Liver (tissue), 9 donors: ENCODE results near the gene METTL18. TPM values are rescaled to one million over a fixed set of nuclear protein-coding genes. Genes with fewer than 3 reads are reported as not detected.

Source experiments
- DNase-seq: peaks from one replicate; pipeline ENCODE4 v3.0.0-alpha.2; 2017; ENCODE audit warnings: low spot score
- H3K27ac ChIP-seq, 2 donors: one replicate each; pipeline ENCODE4 v1.7.0; 2013; ENCODE audit warnings: inconsistent platforms in 2 of 2, low read length in 2 of 2, control low read depth in 1 of 2, low read depth in 1 of 2, mild to moderate bottlenecking in 1 of 2
- H3K27me3 ChIP-seq, 4 donors: one replicate each; pipeline versions ENCODE4 v1.6.1 to v1.7.0; 2013; ENCODE audit warnings: low read length in 3 of 4, inconsistent platforms in 1 of 4, mild to moderate bottlenecking in 1 of 4, moderate library complexity in 1 of 4; ENCODE audit not compliant: control insufficient read depth in 4 of 4, insufficient read depth in 4 of 4
- H3K36me3 ChIP-seq, 4 donors: one replicate each; pipeline versions ENCODE4 v1.6.1 to v1.7.0; 2013; ENCODE audit warnings: low read length in 3 of 4, mild to moderate bottlenecking in 3 of 4, low read depth in 1 of 4, moderate library complexity in 1 of 4; ENCODE audit not compliant: control insufficient read depth in 4 of 4, insufficient read depth in 3 of 4
- H3K4me1 ChIP-seq, 4 donors: one replicate each; pipeline versions ENCODE4 v1.6.1 to v1.7.0; 2013; ENCODE audit warnings: low read length in 3 of 4, mild to moderate bottlenecking in 3 of 4, moderate library complexity in 1 of 4; ENCODE audit not compliant: control insufficient read depth in 4 of 4, insufficient read depth in 4 of 4
- H3K4me3 ChIP-seq, 3 donors: one replicate each; pipeline versions ENCODE4 v1.6.1 to v1.7.0; 2013; ENCODE audit warnings: low read length in 3 of 3, control low read depth in 1 of 3, low read depth in 1 of 3, mild to moderate bottlenecking in 1 of 3
- H3K9ac ChIP-seq, 2 donors: one replicate each; pipeline ENCODE4 v1.7.0; 2013; ENCODE audit warnings: low read length in 2 of 2, mild to moderate bottlenecking in 2 of 2, moderate library complexity in 2 of 2, control low read depth in 1 of 2, low read depth in 1 of 2
- H3K9me3 ChIP-seq, 4 donors: one replicate each; pipeline versions ENCODE4 v1.6.1 to v1.7.0; 2013; ENCODE audit warnings: low read length in 3 of 4; ENCODE audit not compliant: control insufficient read depth in 4 of 4
- ATF3 ChIP-seq: IDR thresholded peaks from 2 replicates; pipeline ENCODE4 v1.6.1; 2016; ENCODE audit warnings: antibody characterized with exemption
- CTCF ChIP-seq: fragments of 150-350 bp; IDR thresholded peaks from 2 replicates; pipeline ENCODE4 v1.5.1; 2017; ENCODE audit warnings: improper control_type of control experiment, low read depth, low read length; ENCODE audit not compliant: missing input control
- EGR1 ChIP-seq, 2 donors: IDR thresholded peaks; 2 replicates each; pipeline ENCODE4 v1.6.1; 2016 to 2018; ENCODE audit warnings: antibody characterized with exemption in 2 of 2, low read depth in 2 of 2
- FOXA1 ChIP-seq: IDR thresholded peaks from 2 replicates; pipeline ENCODE4 v1.6.1; 2016; ENCODE audit warnings: antibody characterized with exemption
- FOXA2 ChIP-seq: IDR thresholded peaks from 2 replicates; pipeline ENCODE4 v1.6.1; 2016; ENCODE audit warnings: antibody characterized with exemption
- GABPA ChIP-seq, 2 donors: IDR thresholded peaks in 1 of 2; conservative IDR thresholded peaks in 1 of 2; 2 replicates each; pipeline ENCODE4 v1.6.1; 2016; ENCODE audit warnings: antibody characterized with exemption in 2 of 2, mild to moderate bottlenecking in 1 of 2, moderate library complexity in 1 of 2
- HNF4A ChIP-seq, 2 donors: conservative IDR thresholded peaks; 2 replicates each; pipeline ENCODE4 v1.6.1; 2016; ENCODE audit warnings: antibody characterized with exemption in 2 of 2, mild to moderate bottlenecking in 2 of 2
- HNF4G ChIP-seq: IDR thresholded peaks from 2 replicates; pipeline ENCODE4 v1.6.1; 2016; ENCODE audit warnings: antibody characterized with exemption
- JUND ChIP-seq, 2 donors: IDR thresholded peaks; 2 replicates each; pipeline ENCODE4 v1.6.1; 2016; ENCODE audit warnings: antibody characterized with exemption in 2 of 2
- MAX ChIP-seq: IDR thresholded peaks from 2 replicates; pipeline ENCODE4 v1.6.1; 2016; ENCODE audit warnings: antibody characterized with exemption
- NR2F2 ChIP-seq: IDR thresholded peaks from 2 replicates; pipeline ENCODE4 v1.6.1; 2016; ENCODE audit warnings: antibody characterized with exemption
- RAD21 ChIP-seq, 2 donors: IDR thresholded peaks; 2 replicates each; pipeline ENCODE4 v1.6.1; 2016; ENCODE audit warnings: antibody characterized with exemption in 2 of 2, mild to moderate bottlenecking in 2 of 2
- REST ChIP-seq: IDR thresholded peaks from 2 replicates; pipeline ENCODE4 v1.6.1; 2016; ENCODE audit warnings: antibody characterized with exemption, mild to moderate bottlenecking
- RXRA ChIP-seq, 2 donors: IDR thresholded peaks; 2 replicates each; pipeline ENCODE4 v1.6.1; 2017 to 2018; ENCODE audit warnings: antibody characterized with exemption in 2 of 2, mild to moderate bottlenecking in 1 of 2
- SP1 ChIP-seq: IDR thresholded peaks from 2 replicates; pipeline ENCODE4 v1.6.1; 2018; ENCODE audit warnings: antibody characterized with exemption, mild to moderate bottlenecking
- TAF1 ChIP-seq: conservative IDR thresholded peaks from 2 replicates; pipeline ENCODE4 v1.6.1; 2016; ENCODE audit warnings: antibody characterized with exemption, mild to moderate bottlenecking
- YY1 ChIP-seq: IDR thresholded peaks from 2 replicates; pipeline ENCODE4 v1.6.1; 2016; ENCODE audit warnings: antibody characterized with exemption, mild to moderate bottlenecking
- ZBTB33 ChIP-seq: IDR thresholded peaks from 2 replicates; pipeline ENCODE4 v1.6.1; 2016; ENCODE audit warnings: antibody characterized with exemption
- WGBS: extraction: QIAGEN DNeasy Blood & Tissue Kit; methylation state at CpG from one replicate; pipeline ENCODE4 v1.1.7; 2013; 5-methylcytosine and 5-hydroxymethylcytosine counted together
- polyA plus RNA-seq, 2 donors: library from polyadenylated mRNA; stranded (reverse) in 1 of 2; unstranded in 1 of 2; fragments of 200-250 nt in 1 of 2; fragments of >200 nt in 1 of 2; fragmentation: Nextera tagmentation in 1 of 2; extraction: Ambion mirVana in 1 of 2; gene quantifications; one replicate each; pipeline versions ENCODE4 v1.2.1 to v1.2.3, GENCODE V29; 2013 to 2015
- total RNA-seq, 2 donors: library from RNA; depleted of rRNA; stranded (reverse); fragments of >200 nt; gene quantifications; one replicate each; pipeline ENCODE4 v1.2.3, GENCODE V29; 2014
- donor health status: healthy.
- donor health status: healthy.
- donor health status: healthy.
- donor health status: healthy.
- donor health status: healthy.

METTL18 gene
- total and polyA plus RNA-seq, 4 donors: 2.1 to 5.0 (median 3.2) TPM

- no peak for TF ChIP-seq CTCF
- no peak for TF ChIP-seq GABPA (IDR thresholded peaks at IDR 0.05 in 1 of 2, conservative IDR thresholded peaks at IDR 0.05 in 1 of 2)
- no peak for TF ChIP-seq HNF4G
- no peak for TF ChIP-seq ZBTB33
- TF ChIP-seq RXRA (IDR thresholded peaks at IDR 0.05): no peak
- no peak for TF ChIP-seq EGR1 (IDR thresholded peaks at IDR 0.05; ENCODE audit: low read depth in 2 of 2)
- no peak for TF ChIP-seq ATF3
- TF ChIP-seq MAX: no peak
- TF ChIP-seq YY1: no peak
- no peak for TF ChIP-seq FOXA1
- TF ChIP-seq HNF4A (conservative IDR thresholded peaks at IDR 0.05): no peak
- TF ChIP-seq REST: no peak
- TF ChIP-seq FOXA2: no peak
- no peak for TF ChIP-seq SP1
- TF ChIP-seq TAF1: no peak
- no peak for TF ChIP-seq NR2F2
- no peak for TF ChIP-seq JUND (IDR thresholded peaks at IDR 0.05)
- Histone ChIP-seq H3K27me3 (no peaks in the 10 kb centered on the region), H3K27ac (no peak overlapping the region), H3K9ac (no peak overlapping the region), H3K4me3 (no peak overlapping the region), H3K36me3 (peaks cover 4 to 18% (median 11%) of the 10 kb centered on the region in 4 donors), H3K9me3 (no peaks in the 10 kb centered on the region), H3K4me1 (no peaks in the 10 kb centered on the region)
- no peak for DNase-seq
- 99% methylated on average over 1 of the region's 1 CpG for WGBS
Measured at GRCh38 chr1:169829671-169830070, 35.0 kb upstream of the METTL18 start.

GRCh38 chr1:169824153-169824552 is 29.4 kb upstream of the METTL18 start:
- no peak overlapping the region for H3K27ac ChIP-seq
- no peaks in the 10 kb centered on the region for H3K27me3 ChIP-seq
- H3K4me3 ChIP-seq: no peak overlapping the region
- 98% methylated on average over 3 of the region's 3 CpGs for WGBS
- H3K9ac ChIP-seq: no peak overlapping the region
- no peaks in the 10 kb centered on the region for H3K4me1 ChIP-seq
- H3K9me3 ChIP-seq: no peaks in the 10 kb centered on the region
- H3K36me3 ChIP-seq: peaks cover 0 to 18% (median 7%) of the 10 kb centered on the region in 4 donors
- no peak for DNase-seq
- TF ChIP-seq NR2F2: no peak
- no peak for TF ChIP-seq HNF4G
- no peak for TF ChIP-seq JUND (IDR thresholded peaks at IDR 0.05)
- TF ChIP-seq FOXA1: no peak
- TF ChIP-seq ZBTB33: no peak
- no peak for TF ChIP-seq YY1
- no peak for TF ChIP-seq GABPA (IDR thresholded peaks at IDR 0.05 in 1 of 2, conservative IDR thresholded peaks at IDR 0.05 in 1 of 2)
- TF ChIP-seq RXRA (IDR thresholded peaks at IDR 0.05): no peak
- TF ChIP-seq MAX: no peak
- TF ChIP-seq RAD21 (IDR thresholded peaks at IDR 0.05): no peak
- TF ChIP-seq ATF3: no peak
- TF ChIP-seq REST: no peak
